NT2/D1 (cell line): ENCODE data around the gene FKBP8.
"Not testable (repeated sequence)": the region's sequence is repeated elsewhere in the genome, so short reads cannot be mapped to it uniquely, and the experiment has no call there.

Experiments
- DNase-seq: peaks from one replicate; pipeline ENCODE4 v3.0.0-alpha.2; 2011; ENCODE audit warnings: low read depth, low spot score
- H3K27me3 ChIP-seq: 2 replicates; pipeline ENCODE4 v1.6.0; 2011; ENCODE audit warnings: mild to moderate bottlenecking; ENCODE audit not compliant: insufficient read length, insufficient read depth
- H3K36me3 ChIP-seq: 2 replicates; pipeline ENCODE4 v1.6.1; 2011; ENCODE audit warnings: mild to moderate bottlenecking, low read length, mixed read lengths; ENCODE audit not compliant: insufficient read depth, insufficient read length
- H3K4me1 ChIP-seq: 2 replicates; pipeline ENCODE4 v1.5.1; 2011; ENCODE audit not compliant: insufficient read depth, insufficient read length
- H3K4me3 ChIP-seq: 2 replicates; pipeline ENCODE4 v1.5.1; 2011; ENCODE audit warnings: low read depth; ENCODE audit not compliant: insufficient read length
- H3K9ac ChIP-seq: 2 replicates; pipeline ENCODE4 v1.6.0; 2011; ENCODE audit warnings: low read depth; ENCODE audit not compliant: insufficient read length
- H3K9me3 ChIP-seq: 2 replicates; pipeline ENCODE4 v1.5.1; 2011; ENCODE audit warnings: mild to moderate bottlenecking, low read length; ENCODE audit not compliant: insufficient read depth
- SUZ12 ChIP-seq: IDR thresholded peaks from 2 replicates; pipeline ENCODE4 v1.6.1; 2011; ENCODE audit not compliant: insufficient read length, insufficient read depth; ENCODE audit errors: extremely low read depth
- YY1 ChIP-seq: IDR thresholded peaks from 2 replicates; pipeline ENCODE4 v1.6.1; 2011; ENCODE audit not compliant: insufficient read length, insufficient read depth
- ZNF274 ChIP-seq: IDR thresholded peaks from 2 replicates; pipeline ENCODE4 v1.6.1; 2011; ENCODE audit warnings: mild to moderate bottlenecking, low read depth, low read length

FKBP8 gene

DNA sequence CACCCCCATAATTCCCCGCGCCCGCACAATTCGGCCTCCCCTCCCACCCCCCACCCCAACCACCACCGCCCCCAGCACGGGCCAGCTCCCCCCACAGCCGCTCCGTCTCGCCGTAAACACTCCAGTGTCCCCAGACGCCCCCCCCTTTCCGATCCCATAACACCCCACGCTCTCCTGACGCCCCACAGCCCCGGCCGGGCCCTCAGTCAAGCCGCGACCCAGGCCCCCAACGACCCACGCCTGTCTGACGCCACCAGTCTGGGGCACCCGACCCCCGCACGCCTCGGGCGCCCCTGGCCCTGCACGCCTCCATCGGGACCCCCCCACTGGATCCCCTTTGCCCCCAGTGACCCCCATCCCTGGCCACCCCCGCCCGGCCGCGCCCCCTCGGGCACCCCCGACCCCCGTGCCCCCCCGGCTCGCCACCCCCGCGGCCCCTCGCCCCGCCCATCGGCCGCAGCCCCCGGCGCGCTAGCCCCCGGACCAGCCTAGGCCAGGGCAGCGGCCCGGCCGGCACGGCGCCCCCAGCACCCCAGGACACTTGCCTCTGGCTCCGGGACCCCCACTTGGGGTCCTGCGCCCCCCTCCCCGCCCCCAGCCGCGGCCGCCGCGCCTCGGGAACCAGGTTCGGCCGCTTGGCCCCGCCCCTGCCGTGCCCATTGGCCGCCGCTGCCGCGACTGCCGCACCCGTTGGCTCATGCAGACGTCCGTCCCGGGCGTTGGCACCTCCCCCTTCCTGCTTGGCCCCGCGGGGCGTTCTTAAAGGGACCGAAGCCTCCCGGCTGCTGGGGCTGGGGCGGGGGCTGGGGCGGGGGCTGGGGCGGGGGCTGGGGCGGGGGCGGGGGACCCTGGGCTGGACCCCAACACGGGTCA lies at the start of gene FKBP8:
FKBP8 (minus strand) TSS at position 633 of the 873 bp plus-strand sequence. CDS start 1,603 bp downstream, outside the sequence.
- peaks cover 35% of the 10 kb centered on the region for H3K36me3 ChIP-seq
- peaks cover 5% of the 10 kb centered on the region for H3K4me1 ChIP-seq
- H3K9ac ChIP-seq: peak within 1 kb of the TSS; percentile 84
- H3K9me3 ChIP-seq: no peaks in the 10 kb centered on the region
- no peak for TF ChIP-seq SUZ12
- no peak for TF ChIP-seq ZNF274
- no peak for TF ChIP-seq YY1
- H3K27me3 ChIP-seq: no peaks in the 10 kb centered on the region
- peak; percentile 87 for DNase-seq
- H3K4me3 ChIP-seq: peak within 1 kb of the TSS; percentile 67

DNA sequence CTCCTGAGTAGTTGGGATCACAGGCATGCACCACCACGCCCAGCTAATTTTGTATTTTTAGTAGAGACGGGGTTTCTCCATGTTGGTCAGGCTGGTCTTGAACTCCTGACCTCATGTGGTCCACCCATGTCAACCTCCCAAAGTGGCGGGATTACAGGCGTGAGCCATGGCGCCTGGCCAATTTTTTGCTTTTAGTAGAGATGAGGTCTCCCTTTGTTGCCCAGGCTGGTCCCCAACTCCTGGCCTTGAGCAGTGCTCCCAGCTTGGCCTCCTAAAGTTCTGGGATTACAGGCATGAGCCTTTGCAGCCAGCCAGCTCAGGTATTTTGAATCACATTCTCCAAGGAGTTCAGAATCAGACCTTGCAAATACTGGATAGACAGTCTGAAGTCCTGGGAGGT lies 49.4 kb upstream of the FKBP8 start:
- peaks cover 22% of the 10 kb centered on the region for H3K4me1 ChIP-seq
- H3K9me3 ChIP-seq, DNase-seq, H3K27me3 ChIP-seq, H3K4me3 ChIP-seq: not testable (repeated sequence)
- peaks cover 16% of the 10 kb centered on the region for H3K36me3 ChIP-seq
- H3K9ac ChIP-seq: peak overlapping the region; percentile 45

- TF ChIP-seq ZNF274: no peak
- no peak for TF ChIP-seq YY1
- TF ChIP-seq SUZ12: no peak
- H3K9ac ChIP-seq: no peak overlapping the region
- H3K4me3 ChIP-seq: no peak overlapping the region
- peaks cover 16% of the 10 kb centered on the region for H3K36me3 ChIP-seq
- no peaks in the 10 kb centered on the region for H3K27me3 ChIP-seq
- peaks cover 22% of the 10 kb centered on the region for H3K4me1 ChIP-seq
- H3K9me3 ChIP-seq: peaks cover 2% of the 10 kb centered on the region; the same call in 1 of the 2 replicates
- DNase-seq: no peak
Observed at GRCh38 chr19:18591735-18592385, 48.5 kb upstream of the FKBP8 start.

- no peak for TF ChIP-seq ZNF274
- no peak for TF ChIP-seq SUZ12
- TF ChIP-seq YY1: no peak
- Histone ChIP-seq H3K9me3 (peaks cover 4% of the 10 kb centered on the region; the same call in 1 of the 2 replicates), H3K36me3 (peaks cover 16% of the 10 kb centered on the region), H3K9ac (peak overlapping the region; percentile 97), H3K4me1 (peaks cover 16% of the 10 kb centered on the region), H3K27me3 (no peaks in the 10 kb centered on the region), H3K4me3 (peak overlapping the region; percentile 95)
- DNase-seq: peak; percentile 89
Observed at GRCh38 chr19:18590273-18591272, 47.2 kb upstream of the FKBP8 start.

- peak; percentile 57 for DNase-seq
- Histone ChIP-seq H3K4me1 (peaks cover 15% of the 10 kb centered on the region), H3K27me3 (no peaks in the 10 kb centered on the region), H3K9ac (peak overlapping the region; percentile 97), H3K36me3 (peaks cover 16% of the 10 kb centered on the region), H3K9me3 (peaks cover 4% of the 10 kb centered on the region; the same call in 1 of the 2 replicates), H3K4me3 (peak overlapping the region; percentile 95)
- TF ChIP-seq YY1 (no peak), ZNF274 (no peak), SUZ12 (no peak)
Observed at GRCh38 chr19:18589380-18590272, 46.3 kb upstream of the FKBP8 start.

- peak; percentile 68 for DNase-seq
Observed at GRCh38 chr19:18588611-18589379, 45.4 kb upstream of the FKBP8 start, which contains the start of gene REX1BD. TSS of gene REX1BD (plus strand) at chr19:18588798. CDS start at chr19:18588802, 4 bp downstream.

More at GRCh38 chr19:18588611-18589379, 45.4 kb upstream of the FKBP8 start, which contains the start of gene REX1BD:
- Histone ChIP-seq H3K9me3 (peaks cover 4% of the 10 kb centered on the region; the same call in 1 of the 2 replicates), H3K4me3 (peak within 1 kb of the TSS; percentile 95), H3K27me3 (no peaks in the 10 kb centered on the region), H3K4me1 (peaks cover 15% of the 10 kb centered on the region), H3K9ac (peak within 1 kb of the TSS; percentile 97), H3K36me3 (peaks cover 16% of the 10 kb centered on the region)
- TF ChIP-seq SUZ12 (no peak), YY1 (no peak), ZNF274 (no peak)
